Measurements from ENCODE around the gene CADPS2.

Gene CADPS2

GRCh38 chr7:122628651-122629411, 257.4 kb downstream of the CADPS2 start:
- TF ChIP-seq CREB5 (CRISPR knock-in tag; IDR thresholded peaks at IDR 0.05; ENCODE audit: low read depth) (no peak), OSR1 (CRISPR knock-in tag; IDR thresholded peaks at IDR 0.05) (no peak), ARNTL (CRISPR knock-in tag; IDR thresholded peaks at IDR 0.05; ENCODE audit: borderline replicate concordance, low read depth) (no peak), TOX (CRISPR knock-in tag; IDR thresholded peaks at IDR 0.05; ENCODE audit: borderline replicate concordance) (no peak), ZNF70 (CRISPR knock-in tag; IDR thresholded peaks at IDR 0.05) (no peak)
- no peak for ATAC-seq

- ATAC-seq, result no peak
Observed at GRCh38 chr7:122626785-122627184, 259.5 kb downstream of the CADPS2 start.

GRCh38 chr7:122622682-122623081, 263.6 kb downstream of the CADPS2 start:
- TF ChIP-seq CREB5 (CRISPR knock-in tag; IDR thresholded peaks at IDR 0.05; ENCODE audit: low read depth), result no peak
- no peak for TF ChIP-seq SNAI2 (CRISPR knock-in tag; IDR thresholded peaks at IDR 0.05)
- no peak for TF ChIP-seq GLIS3 (CRISPR knock-in tag; IDR thresholded peaks at IDR 0.05)
- no peak for TF ChIP-seq ARNTL (CRISPR knock-in tag; IDR thresholded peaks at IDR 0.05; ENCODE audit: borderline replicate concordance, low read depth)
- TF ChIP-seq TOX (CRISPR knock-in tag; IDR thresholded peaks at IDR 0.05; ENCODE audit: borderline replicate concordance), result no peak
- no peak for TF ChIP-seq TCF4 (CRISPR knock-in tag; IDR thresholded peaks at IDR 0.05; ENCODE audit: borderline replicate concordance)
- no peak for ATAC-seq

More at GRCh38 chr7:122626785-122627184, 259.5 kb downstream of the CADPS2 start:
- no peak for TF ChIP-seq RARB (CRISPR knock-in tag; IDR thresholded peaks at IDR 0.05)
- no peak for TF ChIP-seq CSDC2 (CRISPR knock-in tag; IDR thresholded peaks at IDR 0.05)
- TF ChIP-seq SNAI2 (CRISPR knock-in tag; IDR thresholded peaks at IDR 0.05), result no peak
- TF ChIP-seq BACH2 (CRISPR knock-in tag; IDR thresholded peaks at IDR 0.05; ENCODE audit: borderline replicate concordance), result no peak
- no peak for TF ChIP-seq ZNF70 (CRISPR knock-in tag; IDR thresholded peaks at IDR 0.05)
- no peak for TF ChIP-seq GLIS3 (CRISPR knock-in tag; IDR thresholded peaks at IDR 0.05)
- TF ChIP-seq TCF4 (CRISPR knock-in tag; IDR thresholded peaks at IDR 0.05; ENCODE audit: borderline replicate concordance), result no peak
- TF ChIP-seq OSR1 (CRISPR knock-in tag; IDR thresholded peaks at IDR 0.05), result no peak
- no peak for TF ChIP-seq CREB5 (CRISPR knock-in tag; IDR thresholded peaks at IDR 0.05; ENCODE audit: low read depth)
- TF ChIP-seq ZFP30 (CRISPR knock-in tag; IDR thresholded peaks at IDR 0.05), result no peak
- TF ChIP-seq ZNF565 (CRISPR knock-in tag; conservative IDR thresholded peaks at IDR 0.05; ENCODE audit: low read depth), result no peak
- no peak for TF ChIP-seq PPARA (CRISPR knock-in tag; IDR thresholded peaks at IDR 0.05; ENCODE audit: borderline replicate concordance)
- TF ChIP-seq TSHZ2 (CRISPR knock-in tag; IDR thresholded peaks at IDR 0.05), result no peak
- TF ChIP-seq ZNF8 (CRISPR knock-in tag; IDR thresholded peaks at IDR 0.05), result no peak
- TF ChIP-seq POU6F1 (CRISPR knock-in tag; IDR thresholded peaks at IDR 0.05; ENCODE audit: borderline replicate concordance, low read depth), result no peak
- TF ChIP-seq ZFP3 (CRISPR knock-in tag; IDR thresholded peaks at IDR 0.05), result no peak
- no peak for TF ChIP-seq ESRRG (CRISPR knock-in tag; IDR thresholded peaks at IDR 0.05)

Measured in SK-N-SH treated with all-trans-retinoic acid at 6 μM for 48 hours (cell line).